Skin of body (tissue), 3 donors: ENCODE measurements around the gene CCDC171. TPM values are rescaled to one million over a fixed set of nuclear protein-coding genes. Genes with fewer than 3 reads are reported as not detected.

Source experiments
- DNase-seq: peaks from one replicate; lab custom pipeline; 2025; lab: John Stamatoyannopoulos, UW
- small RNA-seq: library from RNA; depleted of rRNA; stranded (forward); fragments of <200 nt; gene quantifications from one replicate; pipeline ENCODE3, GENCODE V24; 2014; ENCODE audit warnings: low replicate concordance
- total RNA-seq: library from RNA; depleted of rRNA; stranded (reverse); fragments of >200 nt; gene quantifications from one replicate; pipeline ENCODE4 v1.2.3, GENCODE V29; 2014

CCDC171 gene
- total RNA-seq, 1 donor from 2014 or later = 9.2 TPM

GRCh38 chr9:15999422-16000339 is 446.8 kb downstream of the CCDC171 start:
- no peak for DNase-seq

- DNase-seq = no peak
These were observed 448.0 kb downstream of the CCDC171 start for GRCh38 chr9:16000811-16001210.

- DNase-seq = no peak
These were observed 449.0 kb downstream of the CCDC171 start for GRCh38 chr9:16001856-16002255.

- no peak for DNase-seq
These were observed 450.0 kb downstream of the CCDC171 start for GRCh38 chr9:16002816-16003215.

GRCh38 chr9:16003785-16004184 is 450.9 kb downstream of the CCDC171 start:
- DNase-seq = no peak

GRCh38 chr9:16004613-16005012 is 451.8 kb downstream of the CCDC171 start:
- DNase-seq = no peak

GRCh38 chr9:16010221-16010620 is 457.4 kb downstream of the CCDC171 start:
- no peak for DNase-seq

- DNase-seq = no peak
These were observed 459.8 kb downstream of the CCDC171 start for GRCh38 chr9:16012621-16013020.

- DNase-seq = no peak
These were observed 460.5 kb downstream of the CCDC171 start for GRCh38 chr9:16013366-16013765.

GRCh38 chr9:16013826-16014225 is 461.0 kb downstream of the CCDC171 start:
- DNase-seq = no peak

- DNase-seq = no peak
These were observed 469.4 kb downstream of the CCDC171 start for GRCh38 chr9:16022228-16022627.

GRCh38 chr9:16023446-16023845 is 470.6 kb downstream of the CCDC171 start:
- no peak for DNase-seq

Small RNA genes within 50 kb of the gene (small RNA-seq; reads per million reads assigned to genes)
- gene AL513423.1 (not detected), gene HMGN2P16 (not detected), gene RN7SL98P (not detected), gene RNU6-14P (not detected), gene RNU6-246P (not detected)

Other genes with a start within 250 kb of the CCDC171 start
- gene TTC39B, start 245.8 kb upstream of the CCDC171 start, total RNA-seq = 22.9 TPM
- 40.2 TPM for gene SNAPC3, start 130.2 kb upstream of the CCDC171 start, total RNA-seq
- 45.2 TPM for gene PSIP1, start 42.1 kb upstream of the CCDC171 start, total RNA-seq